Measurements from ENCODE around the gene COQ10A.
"Not testable (repeated sequence)": the region's sequence is repeated elsewhere in the genome, so short reads cannot be mapped to it uniquely, and the experiment has no call there.

Gene COQ10A

DNA sequence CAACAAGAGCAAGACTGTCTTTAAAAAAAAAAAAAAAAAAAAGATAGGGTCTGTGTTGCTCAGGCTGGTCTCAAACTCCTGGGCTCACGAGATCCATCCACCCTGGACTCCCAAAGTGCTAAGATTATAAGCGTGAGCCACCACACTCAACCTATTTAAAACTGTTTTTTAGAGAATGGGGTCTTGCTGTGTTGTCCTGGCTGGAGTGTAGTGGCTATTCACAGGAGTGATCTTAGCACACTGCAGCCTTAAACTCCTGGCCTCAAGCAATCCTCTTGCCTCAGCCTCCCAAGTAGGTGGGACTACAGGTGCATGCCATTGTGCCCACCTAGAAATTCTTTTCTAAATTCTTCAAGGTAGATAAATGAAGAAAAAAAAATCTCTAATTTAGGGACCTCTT lies 7.6 kb downstream of the COQ10A start:
- no peak for DNase-seq (ENCODE audit: low read depth in 3 of 3, low spot score in 1 of 3)

DNA sequence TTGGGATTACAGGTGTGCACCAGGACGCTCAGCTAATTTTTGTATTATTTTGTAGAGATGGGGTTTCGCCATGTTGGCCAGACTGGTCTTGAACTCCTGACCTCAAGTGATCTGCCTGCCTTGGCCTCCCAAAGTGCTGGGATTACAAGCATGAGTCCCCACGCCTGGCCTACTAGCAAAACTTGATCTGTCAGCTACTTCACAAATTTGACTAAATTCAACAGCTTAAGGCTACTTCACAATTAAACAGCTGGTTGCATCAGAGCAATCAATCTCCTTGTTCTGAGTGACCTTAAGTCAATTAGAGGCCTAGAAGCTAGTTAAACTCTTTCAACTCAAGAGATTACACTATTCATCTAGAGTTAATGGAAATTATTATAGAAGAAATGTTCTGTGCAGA lies 12.2 kb downstream of the COQ10A start:
- no peak for DNase-seq (ENCODE audit: low read depth in 3 of 3, low spot score in 1 of 3)

DNA sequence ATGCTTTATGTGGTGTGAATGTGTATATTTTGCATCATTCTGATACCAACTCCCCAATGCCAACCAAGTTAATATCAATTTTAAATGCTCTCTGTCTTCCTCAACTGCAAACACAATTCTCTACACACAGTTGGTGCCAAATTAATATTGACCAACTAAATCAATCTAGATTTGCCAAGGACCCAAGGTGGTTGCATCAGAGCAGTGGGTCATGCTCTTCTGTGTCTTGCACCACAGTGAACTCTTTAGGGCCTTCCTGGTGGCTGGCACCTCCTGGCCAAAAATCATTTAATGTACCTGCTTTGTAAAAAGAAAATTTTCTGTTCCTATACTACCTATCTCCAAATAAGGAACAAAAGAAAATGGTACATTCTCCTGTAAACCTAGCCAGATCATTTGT lies 14.1 kb downstream of the COQ10A start:
- no peak for DNase-seq (ENCODE audit: low read depth in 3 of 3, low spot score in 1 of 3)

DNA sequence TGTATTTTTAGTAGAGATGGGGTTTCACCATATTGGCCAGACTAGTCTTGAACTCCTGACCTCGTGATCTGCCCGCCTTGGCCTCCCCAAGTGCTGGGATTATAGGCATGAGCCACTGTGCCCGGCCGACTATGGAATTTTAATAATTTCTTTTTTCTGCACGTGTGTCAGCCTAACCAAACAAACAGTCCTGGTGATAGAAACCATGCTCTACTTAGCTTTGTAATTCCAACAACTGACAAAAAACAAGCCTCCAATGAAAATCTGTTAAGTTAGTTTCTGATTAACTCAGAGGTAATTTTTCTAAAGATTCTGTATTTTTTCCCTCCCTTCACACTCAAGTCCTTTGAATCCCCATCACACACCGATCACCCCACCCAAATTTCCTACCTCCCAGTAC lies 15.3 kb downstream of the COQ10A start:
- no peak for DNase-seq (ENCODE audit: low read depth in 3 of 3, low spot score in 1 of 3)

DNA sequence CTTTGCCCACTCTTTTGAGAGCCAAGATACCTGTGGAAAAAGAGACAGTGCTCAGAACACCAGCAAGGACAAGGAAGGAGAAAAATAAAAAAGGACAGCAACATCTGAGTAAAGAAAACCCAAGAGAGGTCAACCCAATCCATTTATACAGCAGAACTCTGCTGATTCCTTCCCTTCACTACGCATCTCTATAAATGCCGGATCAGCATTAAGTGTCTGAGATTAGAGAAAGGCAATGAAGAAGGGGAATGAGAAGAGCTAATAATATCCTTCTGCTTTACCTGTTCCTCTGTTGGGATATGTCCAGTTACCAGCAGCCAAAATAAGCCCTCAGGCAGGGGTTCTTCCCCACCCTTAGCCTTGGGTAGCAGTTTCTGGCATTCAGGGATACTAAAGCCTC lies 15.8 kb downstream of the COQ10A start:
- no peak for DNase-seq (ENCODE audit: low read depth in 3 of 3, low spot score in 1 of 3)

DNA sequence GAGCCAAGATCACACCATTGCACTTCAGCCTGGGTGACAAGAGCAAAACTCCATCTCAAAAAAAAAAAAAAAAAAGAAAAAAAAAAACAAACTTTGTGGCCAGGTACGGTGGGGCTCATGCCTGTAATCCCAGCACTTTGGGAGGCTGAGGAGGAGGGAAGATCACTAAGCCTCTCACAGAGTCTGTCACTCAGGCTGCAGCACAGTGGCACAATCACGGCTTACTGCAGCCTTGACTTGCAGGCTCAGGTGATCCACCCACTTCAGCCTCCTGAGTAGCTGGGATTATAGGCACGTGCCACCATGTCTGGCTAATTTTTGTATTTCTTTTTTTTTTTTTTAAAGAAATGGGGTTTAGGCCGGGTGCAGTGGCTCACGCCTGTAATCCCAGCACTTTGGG lies 17.5 kb downstream of the COQ10A start:
- not testable (repeated sequence) for DNase-seq (ENCODE audit: low read depth in 3 of 3, low spot score in 1 of 3)

DNA sequence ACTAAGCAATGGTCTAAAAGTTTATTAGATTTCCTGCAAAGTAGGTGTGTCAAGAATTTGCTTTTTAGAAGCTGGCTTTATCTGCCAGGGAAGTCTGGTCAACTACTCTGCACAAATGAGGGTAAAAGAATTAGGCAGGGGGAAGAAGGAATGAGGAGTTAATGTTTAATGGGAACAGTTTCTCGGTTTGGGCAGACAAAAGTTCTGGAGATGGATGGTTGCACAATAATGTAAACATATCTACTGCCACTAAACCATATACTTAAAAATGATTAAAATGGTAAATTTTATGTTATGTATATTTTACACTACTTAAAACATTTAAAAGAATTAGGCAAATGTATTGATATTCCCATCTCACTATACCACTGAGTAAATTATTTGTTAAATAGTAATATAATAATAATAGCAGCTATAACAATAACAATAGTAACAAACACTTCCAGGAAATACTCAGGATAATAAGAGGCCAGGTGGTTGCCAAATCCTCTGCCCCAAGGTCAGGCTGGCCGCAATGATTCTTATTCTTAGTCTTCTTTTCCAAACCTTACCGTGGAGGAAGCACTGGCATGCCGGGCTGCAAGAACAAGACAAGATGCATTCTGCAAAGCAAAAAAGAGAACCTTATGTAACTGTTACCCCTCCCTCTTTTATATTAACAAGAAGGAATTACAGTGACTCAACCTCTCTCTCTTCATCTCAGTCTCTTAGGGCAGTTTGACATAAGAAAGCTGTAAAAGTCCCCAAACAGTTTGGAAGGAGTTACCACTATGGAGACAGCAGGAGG lies 19.5 kb downstream of the COQ10A start:
- no peak for DNase-seq (ENCODE audit: low read depth in 3 of 3, low spot score in 1 of 3)

DNA sequence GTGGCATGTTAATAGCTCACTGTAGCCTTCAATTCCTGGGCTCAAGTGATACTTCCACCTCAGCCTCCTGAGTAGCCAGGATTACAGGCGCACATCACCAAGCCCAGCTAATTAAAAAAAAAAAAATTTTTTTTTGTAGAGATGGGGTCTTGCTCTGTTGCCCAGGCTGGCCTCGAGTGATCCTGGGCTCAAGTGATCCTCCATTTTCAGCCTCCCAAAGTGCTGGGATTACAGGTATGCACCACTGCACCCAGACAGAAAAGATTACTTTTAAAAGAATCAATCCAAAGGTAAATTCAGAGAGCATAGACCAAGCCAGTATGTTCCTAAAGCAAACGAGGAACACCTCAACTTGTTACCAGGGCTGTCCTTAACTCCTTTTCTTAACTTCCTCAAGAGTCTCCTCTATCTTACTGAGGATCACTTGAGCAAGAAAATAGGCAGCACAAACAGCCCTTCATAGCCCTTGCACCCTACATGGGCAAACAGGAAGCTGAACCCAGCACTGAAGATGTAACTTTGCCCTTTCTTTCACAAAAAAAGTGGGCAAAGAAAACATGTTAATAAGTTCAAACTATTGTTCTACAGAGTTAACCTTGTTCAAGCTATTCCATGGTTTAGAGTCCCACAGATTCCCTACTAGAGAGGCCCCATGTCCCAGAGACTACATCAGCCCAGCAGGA lies 22.1 kb downstream of the COQ10A start:
- no peak for DNase-seq (ENCODE audit: low read depth in 3 of 3, low spot score in 1 of 3)

DNA sequence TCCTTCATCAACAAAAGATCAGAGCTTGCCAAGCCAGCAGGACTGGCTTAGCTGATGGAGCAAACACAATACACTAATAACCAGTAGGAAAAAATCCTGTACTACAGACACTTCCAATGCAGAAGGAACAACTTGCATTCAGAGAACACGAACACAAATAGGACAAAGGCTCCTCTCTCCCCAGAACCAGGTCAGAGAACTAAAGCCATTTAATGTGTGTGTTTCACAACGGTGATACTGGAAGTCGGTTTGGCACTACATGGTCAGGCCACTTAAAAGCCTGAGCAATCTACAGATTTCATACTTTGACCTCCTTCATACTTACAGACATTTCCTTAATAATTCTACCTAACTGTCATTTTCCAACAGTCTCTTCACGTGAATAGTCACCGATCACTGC lies 27.1 kb downstream of the COQ10A start:
- no peak for DNase-seq (ENCODE audit: low read depth in 3 of 3, low spot score in 1 of 3)

DNA sequence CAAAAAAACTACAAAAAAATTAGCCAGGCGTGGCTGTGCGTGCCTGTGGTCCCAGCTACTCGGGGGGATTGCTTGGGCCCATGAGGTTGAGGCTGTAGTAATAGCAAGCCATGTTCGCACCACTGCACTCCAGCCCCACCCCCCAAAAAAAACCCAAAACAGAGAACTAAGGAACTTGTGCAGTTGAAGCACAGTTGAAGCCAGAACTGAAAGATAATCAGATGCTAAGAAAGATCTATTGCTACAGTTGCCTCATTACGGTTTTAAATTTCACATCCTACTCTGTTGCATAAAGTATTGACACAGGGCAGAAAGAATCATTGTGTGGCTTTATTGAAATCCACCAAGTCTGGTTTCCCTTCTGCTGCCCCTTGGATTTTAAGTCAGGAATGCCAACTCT lies 29.6 kb downstream of the COQ10A start:
- no peak for DNase-seq (ENCODE audit: low read depth in 3 of 3, low spot score in 1 of 3)

DNA sequence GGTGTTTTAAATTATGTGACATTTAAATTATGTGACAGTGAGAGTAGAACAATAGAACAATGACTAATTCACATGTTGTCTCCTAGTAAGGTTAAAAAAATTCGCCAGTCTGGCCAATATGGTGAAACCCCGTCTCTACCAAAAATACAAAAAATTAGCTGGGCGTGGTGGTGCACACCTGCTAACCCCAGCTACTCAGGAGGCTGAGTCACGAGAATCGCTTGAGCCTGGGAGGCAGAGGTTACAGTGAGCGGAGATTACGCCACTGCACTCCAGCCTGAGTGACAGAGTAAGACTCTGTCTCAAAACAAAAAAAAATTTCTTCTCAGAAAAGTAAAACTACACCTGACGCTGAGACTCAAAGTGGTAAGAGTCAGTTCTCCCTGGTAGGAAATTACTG lies 30.7 kb downstream of the COQ10A start:
- DNase-seq (ENCODE audit: low read depth in 3 of 3, low spot score in 1 of 3), result no peak

DNA sequence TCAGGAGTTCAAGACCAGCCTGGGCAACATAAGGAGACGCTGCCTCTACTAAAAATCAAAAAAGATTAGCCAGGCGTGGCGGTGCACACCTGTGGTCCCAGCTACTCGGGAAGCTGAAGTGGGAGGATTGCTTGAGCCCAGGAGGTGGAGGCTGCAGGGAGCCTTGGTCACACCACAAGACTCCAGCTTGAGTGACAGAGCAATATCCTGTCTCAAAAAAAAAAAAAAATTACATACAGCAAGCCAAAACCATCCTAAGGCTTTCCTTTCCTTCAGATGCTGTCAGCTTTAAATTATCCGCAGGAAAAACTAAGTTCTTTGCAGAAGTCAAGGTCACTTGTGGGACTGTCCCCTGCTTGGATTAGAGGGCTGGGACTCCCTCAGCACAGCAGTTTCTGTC lies 32.1 kb downstream of the COQ10A start:
- DNase-seq (ENCODE audit: low read depth in 3 of 3, low spot score in 1 of 3), result no peak

DNA sequence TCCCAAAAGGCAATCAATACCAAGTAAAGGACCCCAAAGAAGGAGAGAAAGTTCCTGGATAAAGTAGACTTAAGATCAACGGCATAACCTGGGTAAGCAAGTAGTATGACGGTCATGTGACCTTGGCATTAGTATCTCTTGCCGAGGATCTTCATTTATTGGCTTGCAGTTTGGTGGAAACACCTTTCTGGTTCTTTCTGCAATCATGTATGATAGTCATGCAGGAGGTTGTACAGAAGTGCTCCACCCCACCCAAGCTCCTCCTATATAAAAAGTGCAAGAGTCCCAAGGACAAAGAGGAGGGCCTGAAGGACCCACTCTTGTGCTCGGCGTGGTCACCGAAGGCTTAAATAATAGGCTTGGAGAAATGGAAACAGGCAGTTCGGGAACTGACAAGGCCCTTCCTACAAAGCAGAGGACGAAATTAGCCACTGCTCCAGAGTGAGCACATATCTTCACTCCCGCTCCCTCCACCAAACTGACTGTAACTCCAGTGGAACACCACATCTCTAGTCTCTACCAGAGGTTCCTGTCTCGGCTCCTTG lies 32.6 kb downstream of the COQ10A start:
- DNase-seq (ENCODE audit: low read depth in 3 of 3, low spot score in 1 of 3), result no peak

DNA sequence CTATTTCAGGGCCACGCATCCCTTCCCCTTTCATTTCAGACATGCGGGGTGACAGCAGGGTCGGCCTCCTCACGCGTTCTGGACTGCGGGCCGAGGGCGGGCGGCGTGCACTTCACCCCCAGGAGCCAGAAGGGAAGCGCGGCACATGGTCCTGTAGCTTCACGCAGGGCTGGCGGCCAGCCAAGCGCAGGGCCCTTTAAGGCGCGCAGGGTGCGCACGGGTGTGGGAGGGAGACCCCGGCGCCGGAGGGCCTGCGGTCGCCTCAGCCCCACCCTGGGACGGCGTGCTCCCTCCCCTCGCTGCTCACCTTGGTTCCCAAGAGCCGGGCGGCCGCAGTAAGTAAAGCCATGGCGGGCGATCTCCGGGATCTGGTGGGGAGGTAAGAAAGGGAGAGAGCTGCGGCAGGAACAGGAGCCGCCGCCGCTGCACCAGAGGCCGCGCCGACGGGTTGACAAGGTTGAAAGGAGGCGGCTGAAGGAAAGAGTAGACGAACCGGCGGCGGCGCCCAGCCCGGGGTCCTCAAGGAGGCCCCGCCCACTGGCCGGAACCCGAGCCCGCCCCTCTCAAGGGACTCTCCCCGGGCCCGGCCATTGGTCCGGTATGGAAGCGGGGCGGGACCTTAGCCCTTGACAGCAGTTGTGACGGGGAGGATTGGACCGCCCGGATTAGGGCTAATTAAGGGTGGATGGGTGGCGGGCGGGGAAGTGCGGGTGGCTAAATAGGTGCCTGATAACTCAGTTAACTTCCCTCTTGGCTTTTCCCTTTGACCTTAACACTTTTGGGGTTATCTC lies 33.3 kb downstream of the COQ10A start, which contains the start of gene CS:
TSS of gene CS (minus strand) at position 478 of the 791 bp plus-strand sequence. CDS start at position 349, 129 bp downstream.
- peak; percentile 93 to 99 (median 95) for DNase-seq (ENCODE audit: low read depth in 3 of 3, low spot score in 1 of 3)

DNA sequence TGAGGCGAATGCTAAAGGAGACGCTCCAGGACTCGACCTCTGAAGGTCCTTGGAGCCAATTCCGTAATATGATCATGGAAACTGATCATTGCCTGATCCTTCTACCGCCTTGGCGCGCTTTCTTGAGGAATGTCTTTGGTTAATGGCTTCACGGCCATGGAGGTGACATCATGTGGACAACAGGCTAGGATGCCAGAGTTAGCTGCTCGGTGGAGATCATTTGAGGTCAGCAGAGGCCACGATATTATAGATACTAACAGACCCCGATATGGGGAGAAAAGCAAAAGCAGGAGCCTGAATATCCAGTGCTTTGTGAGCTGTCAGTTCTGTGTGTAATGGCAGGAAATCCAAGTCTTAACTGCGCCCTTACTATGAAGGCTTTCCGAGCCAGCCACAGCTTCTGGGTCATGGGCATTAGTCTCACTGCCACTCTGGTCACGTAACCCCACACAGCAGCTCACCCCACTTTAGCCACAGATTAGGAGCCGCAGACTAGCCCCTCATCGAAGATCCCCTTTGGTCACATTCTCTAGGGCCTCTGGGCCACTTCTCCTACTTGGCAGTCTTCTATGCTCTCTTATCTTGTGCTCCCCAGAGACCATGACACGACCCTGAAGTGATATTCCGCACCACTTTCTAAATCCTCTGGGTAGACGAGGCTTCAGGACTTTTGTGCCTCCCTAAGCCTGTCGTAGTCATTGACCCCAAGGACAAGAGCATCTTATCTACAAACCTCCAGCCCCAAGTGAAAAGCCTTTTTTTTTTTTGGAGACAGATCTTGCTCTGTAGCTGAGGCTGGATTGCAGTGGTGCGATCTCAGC lies 34.1 kb downstream of the COQ10A start:
- DNase-seq (ENCODE audit: low read depth in 3 of 3, low spot score in 1 of 3), result no peak

DNA sequence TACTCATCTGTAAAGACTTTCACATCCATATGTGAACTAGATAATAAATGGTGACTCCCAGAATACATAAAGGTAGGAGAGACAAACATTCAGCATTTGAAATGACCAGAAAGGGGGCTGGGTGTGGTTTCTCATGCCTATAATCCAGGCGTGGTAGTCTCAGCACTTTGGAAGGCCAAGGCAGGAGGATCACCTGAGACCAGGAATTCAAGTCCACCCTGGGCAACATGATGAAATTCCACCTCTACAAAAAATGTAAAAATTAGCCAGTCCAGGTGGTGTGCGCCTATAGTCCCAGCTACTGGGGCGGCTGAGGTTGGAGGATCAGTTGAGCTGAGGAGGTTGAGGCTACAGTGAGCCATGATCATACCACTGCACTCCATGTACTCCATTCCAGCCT lies 37.5 kb downstream of the COQ10A start:
- no peak for DNase-seq (ENCODE audit: low read depth in 3 of 3, low spot score in 1 of 3)

DNA sequence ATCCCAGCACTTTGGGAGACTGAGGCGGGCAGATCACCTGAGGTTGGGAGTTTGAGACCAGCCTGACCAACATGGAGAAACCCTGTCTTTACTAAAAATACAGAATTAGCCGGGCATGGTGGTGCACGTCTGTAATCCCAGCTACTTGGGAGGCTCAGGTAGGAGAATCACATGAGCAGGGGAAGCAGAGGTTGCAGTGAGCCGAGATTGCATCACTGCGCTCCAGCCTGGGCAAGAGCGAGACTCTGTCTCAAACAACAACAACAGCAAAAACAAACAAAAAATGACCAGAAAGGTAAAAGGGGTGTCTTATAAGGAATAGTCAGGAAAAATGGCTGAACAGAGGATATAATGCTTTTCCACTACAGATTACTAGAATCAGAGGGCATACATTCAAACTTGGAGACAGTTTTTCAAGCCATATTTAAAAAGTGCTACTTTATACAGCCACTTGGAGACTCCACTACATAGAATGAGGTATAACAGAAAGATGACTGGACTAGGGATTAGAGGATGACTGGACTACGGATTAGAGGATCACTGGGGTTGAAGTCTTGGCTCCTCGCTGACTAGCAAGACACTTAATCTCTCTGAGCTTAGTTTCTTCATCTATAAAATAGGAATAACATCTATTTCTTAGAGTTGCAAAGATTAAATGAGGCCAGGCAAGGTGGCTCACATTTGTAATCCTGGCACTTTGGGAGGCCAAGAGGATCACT lies 38.3 kb downstream of the COQ10A start:
- DNase-seq (ENCODE audit: low read depth in 3 of 3, low spot score in 1 of 3), result no peak

DNA sequence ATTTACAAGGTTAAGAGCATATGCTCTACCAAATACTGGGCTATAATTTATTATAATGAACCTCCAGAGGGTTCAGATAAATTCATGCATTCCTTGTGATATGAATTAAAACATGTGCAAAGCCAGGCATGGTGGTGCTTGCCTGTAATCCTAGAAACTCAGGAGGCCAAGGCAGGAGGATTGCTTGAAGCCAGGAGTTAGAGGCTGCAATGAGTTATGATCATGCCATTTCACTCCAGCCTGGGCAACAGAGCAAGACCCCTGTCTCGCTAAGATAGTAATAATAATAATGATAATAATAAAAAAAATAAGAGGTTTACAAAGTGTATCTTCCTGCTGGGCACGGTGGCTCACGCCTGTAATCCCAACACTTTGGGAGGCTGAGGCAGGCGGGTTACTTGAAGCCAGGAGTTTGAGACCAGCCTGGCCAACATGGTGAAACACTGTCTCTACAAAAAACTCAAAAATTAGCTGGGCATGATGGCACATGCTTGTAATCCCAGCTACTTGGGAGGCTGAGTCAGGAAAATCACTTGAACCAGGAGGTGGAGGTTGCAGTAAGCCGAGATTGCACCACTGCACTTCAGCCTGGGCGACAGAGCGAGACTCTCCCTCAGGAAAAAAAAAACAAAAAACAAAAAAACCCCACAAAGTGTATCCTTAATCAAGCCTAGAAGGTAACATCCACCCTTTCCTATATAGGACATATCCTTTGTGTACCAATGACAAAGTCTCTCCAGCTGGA lies 40.7 kb downstream of the COQ10A start:
- no peak for DNase-seq (ENCODE audit: low read depth in 3 of 3, low spot score in 1 of 3)

DNA sequence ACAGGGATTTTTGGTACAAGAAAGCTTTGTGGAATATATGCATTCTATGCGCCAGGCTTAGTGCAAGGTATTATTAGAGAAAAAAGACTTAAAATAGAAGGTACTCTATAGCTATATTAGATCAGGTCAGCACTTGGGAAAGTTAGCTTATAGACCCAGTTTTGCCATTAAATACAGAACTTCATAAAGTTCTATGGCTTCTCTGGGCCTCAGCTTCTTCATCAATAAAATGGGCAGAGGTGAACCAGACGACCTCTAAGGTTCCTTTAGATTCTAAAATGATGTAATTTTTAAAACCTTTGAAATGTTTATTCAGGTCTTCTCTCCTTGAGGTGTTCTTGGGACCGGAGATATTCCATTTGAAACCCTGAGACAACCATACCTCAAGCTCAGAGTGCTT lies 42.0 kb downstream of the COQ10A start:
- no peak for DNase-seq (ENCODE audit: low read depth in 3 of 3, low spot score in 1 of 3)
